Psoas muscle (tissue), 8 donors: Measurements from ENCODE around the gene TPP1. TPM values are rescaled to one million over a fixed set of nuclear protein-coding genes. Genes with fewer than 3 reads are reported as not detected.

ENCODE experiments used
- ATAC-seq, 4 donors: fragments of 200-7000 bp; cut with Tn5 transposase; one replicate each; pipeline ENCODE4 v1.9.1; 2020; ENCODE audit warnings: moderate library complexity in 3 of 4, mild to moderate bottlenecking in 2 of 4
- DNase-seq, 2 donors: peaks; one replicate each; pipeline ENCODE4 v3.0.0-alpha.2; 2020
- H3K27ac ChIP-seq: fragments of 200-600 bp; one replicate; pipeline ENCODE4 v1.8.0; 2022
- H3K27me3 ChIP-seq, 3 donors: fragments of 200-600 bp in 1 of 3; one replicate each; pipeline versions ENCODE4 v1.6.1 to v1.8.0; 2013 to 2022; ENCODE audit warnings: low read length in 2 of 3, mild to moderate bottlenecking in 2 of 3, moderate library complexity in 1 of 3; ENCODE audit not compliant: insufficient read depth in 3 of 3
- H3K36me3 ChIP-seq, 2 donors: fragments of 200-600 bp in 1 of 2; one replicate each; pipeline versions ENCODE4 v1.6.1 to v1.8.0; 2013 to 2022; ENCODE audit warnings: low read depth in 1 of 2, mild to moderate bottlenecking in 1 of 2, moderate library complexity in 1 of 2; ENCODE audit not compliant: insufficient read depth in 1 of 2
- H3K4me1 ChIP-seq: fragments of 200-600 bp; one replicate; pipeline ENCODE4 v1.8.0; 2022
- H3K4me3 ChIP-seq: fragments of 200-600 bp; one replicate; pipeline ENCODE4 v1.8.0; 2022; ENCODE audit warnings: mild to moderate bottlenecking
- H3K9me3 ChIP-seq: fragments of 200-600 bp; one replicate; pipeline ENCODE4 v1.8.0; 2022
- WGBS, 3 donors: extraction: QIAGEN DNeasy Blood & Tissue Kit; methylation state at CpG; one replicate each; pipeline versions ENCODE4 v1.1.6 to v1.1.7; 2013; 5-methylcytosine and 5-hydroxymethylcytosine counted together
- intact Hi-C, 2 donors: fragments of 100-400 bp; cut with DNase I; formaldehyde crosslinking; loops; one replicate each; pipeline versions ENCODE4 v1.11.0 to v1.14.2; 2022
- polyA plus RNA-seq, 3 donors: library from polyadenylated mRNA; stranded (reverse); fragments of 200-250 nt; gene quantifications; one replicate each; pipeline ENCODE4 v1.2.3, GENCODE V29; 2013
- total RNA-seq, 4 donors: library from RNA; stranded (reverse); fragmentation: NEBNext Ultra II Directional in 2 of 4; extraction: Animal tissue kit (Norgen Biotek cat#: 25700) in 2 of 4; gene quantifications; one replicate each; pipeline versions ENCODE4 v1.2.1 to v1.2.4, GENCODE V29; 2021 to 2023
- TF ChIP-seq, protein P1 (sequence below): fragments of 200-600 bp; IDR thresholded peaks from one replicate; pipeline ENCODE4 v1.8.0; 2022; ENCODE audit warnings: antibody characterized with exemption
- donor health status: healthy with polysubstance abuse.
- donor health status: DM: no; HTN: no; CAD: no; lungs with moderate emphysema.
- donor health status: Bipolar disorder and iron deficiency.
- donor health status: healthy.
- donor health status: DM: yes; HTN: yes; CAD: no.
- donor health status: DM: no; HTN: no; CAD: no.
- donor health status: DM: no; HTN: no; CAD: no.
- donor health status: DM: yes; HTN: yes; CAD: no.

TPP1 gene
- total and polyA plus RNA-seq, 7 donors = 11.8 to 50.2 (median 30.0) TPM

DNA sequence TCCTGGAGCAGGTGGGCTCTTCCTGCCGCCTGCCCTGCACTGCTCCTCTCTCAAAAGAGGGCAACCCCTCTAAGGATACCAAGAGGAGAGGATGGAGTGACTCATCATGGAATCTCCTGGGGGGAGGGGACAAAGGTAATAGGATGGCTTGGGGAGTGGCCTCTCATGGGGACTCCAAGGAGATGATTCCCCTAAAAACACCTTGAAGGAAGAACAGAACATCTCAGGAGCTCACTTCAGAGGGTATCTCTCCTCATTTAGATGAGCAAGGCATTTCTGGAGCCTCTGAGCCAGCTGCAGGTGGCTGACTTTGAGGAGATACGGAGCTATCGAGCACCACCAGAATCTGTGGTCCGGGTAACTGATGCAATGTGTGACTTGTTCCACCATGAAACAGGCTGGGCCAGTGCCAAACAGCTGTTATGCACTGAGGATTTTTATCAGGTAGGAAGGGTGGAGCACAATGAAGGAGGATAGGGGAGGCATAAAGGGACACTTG, 56.1 kb downstream of the TPP1 start:
- H3K4me3 ChIP-seq = no peak overlapping the region
- TF ChIP-seq, protein P1, sequence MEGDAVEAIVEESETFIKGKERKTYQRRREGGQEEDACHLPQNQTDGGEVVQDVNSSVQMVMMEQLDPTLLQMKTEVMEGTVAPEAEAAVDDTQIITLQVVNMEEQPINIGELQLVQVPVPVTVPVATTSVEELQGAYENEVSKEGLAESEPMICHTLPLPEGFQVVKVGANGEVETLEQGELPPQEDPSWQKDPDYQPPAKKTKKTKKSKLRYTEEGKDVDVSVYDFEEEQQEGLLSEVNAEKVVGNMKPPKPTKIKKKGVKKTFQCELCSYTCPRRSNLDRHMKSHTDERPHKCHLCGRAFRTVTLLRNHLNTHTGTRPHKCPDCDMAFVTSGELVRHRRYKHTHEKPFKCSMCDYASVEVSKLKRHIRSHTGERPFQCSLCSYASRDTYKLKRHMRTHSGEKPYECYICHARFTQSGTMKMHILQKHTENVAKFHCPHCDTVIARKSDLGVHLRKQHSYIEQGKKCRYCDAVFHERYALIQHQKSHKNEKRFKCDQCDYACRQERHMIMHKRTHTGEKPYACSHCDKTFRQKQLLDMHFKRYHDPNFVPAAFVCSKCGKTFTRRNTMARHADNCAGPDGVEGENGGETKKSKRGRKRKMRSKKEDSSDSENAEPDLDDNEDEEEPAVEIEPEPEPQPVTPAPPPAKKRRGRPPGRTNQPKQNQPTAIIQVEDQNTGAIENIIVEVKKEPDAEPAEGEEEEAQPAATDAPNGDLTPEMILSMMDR = no peak
- no peak for DNase-seq
- no peaks in the 10 kb centered on the region for H3K27me3 ChIP-seq
- WGBS, 3 donors = 85 to 89% (median 85%) methylated on average over 4 of the region's 4 CpGs
- ATAC-seq = no peak
- peaks cover 0 to 21% of the 10 kb centered on the region in 2 donors for H3K36me3 ChIP-seq
- intact Hi-C loops = no loop called here
- peaks cover 32% of the 10 kb centered on the region for H3K4me1 ChIP-seq
- no peaks in the 10 kb centered on the region for H3K9me3 ChIP-seq
- no peak overlapping the region for H3K27ac ChIP-seq

Other genes with a start within 250 kb of the TPP1 start
- 10 to 100 TPM; 37.6 to 57.4 (median 39.1) TPM for gene SMPD1, start 228.9 kb downstream of the TPP1 start, total RNA-seq
- 10 to 100 TPM; 32.7 to 50.9 (median 33.6) TPM for gene SMPD1, start 228.9 kb downstream of the TPP1 start, polyA plus RNA-seq
- 10 to 100 TPM; 36.5 to 53.9 (median 43.0) TPM for gene APBB1, start 200.3 kb downstream of the TPP1 start, total RNA-seq
- 10 to 100 TPM; 39.5 to 49.5 (median 42.5) TPM for gene APBB1, start 200.3 kb downstream of the TPP1 start, polyA plus RNA-seq
- under 1 TPM in 3 of 4 donors, not detected in 1; 0.34 to 0.75 (median 0.36) TPM for gene HPX, start 178.4 kb downstream of the TPP1 start, total RNA-seq
- under 1 TPM; 0.04 to 0.38 (median 0.16) TPM for gene HPX, start 178.4 kb downstream of the TPP1 start, polyA plus RNA-seq
- 10 to 100 TPM in 3 of 4 donors, 1 to 10 TPM in 1; 9.6 to 15.3 (median 12.7) TPM for gene TRIM3, start 145.5 kb downstream of the TPP1 start, total RNA-seq
- 10 to 100 TPM; 11.5 to 12.5 (median 12.2) TPM for gene TRIM3, start 145.5 kb downstream of the TPP1 start, polyA plus RNA-seq
- 10 to 100 TPM in 3 of 4 donors, 1 to 10 TPM in 1; 8.4 to 25.5 (median 15.5) TPM for gene ARFIP2, start 138.1 kb downstream of the TPP1 start, total RNA-seq
- gene ARFIP2, start 138.1 kb downstream of the TPP1 start, polyA plus RNA-seq = 10 to 100 TPM; 19.4 to 31.3 (median 21.0) TPM
- gene TIMM10B, start 137.9 kb downstream of the TPP1 start, total RNA-seq = 10 to 100 TPM; 12.5 to 25.2 (median 16.1) TPM
- 10 to 100 TPM; 13.1 to 32.8 (median 24.7) TPM for gene TIMM10B, start 137.9 kb downstream of the TPP1 start, polyA plus RNA-seq
- gene DNHD1, start 122.1 kb downstream of the TPP1 start, total RNA-seq = 1 to 10 TPM; 3.1 to 7.8 (median 3.5) TPM
- gene DNHD1, start 122.1 kb downstream of the TPP1 start, polyA plus RNA-seq = 1 to 10 TPM; 2.0 to 9.0 (median 3.4) TPM
- gene RRP8, start 15.8 kb downstream of the TPP1 start, total RNA-seq = 10 to 100 TPM; 11.6 to 18.6 (median 15.5) TPM
- gene RRP8, start 15.8 kb downstream of the TPP1 start, polyA plus RNA-seq = 10 to 100 TPM; 18.4 to 34.0 (median 26.1) TPM
- 10 to 100 TPM; 68.3 to 96.6 (median 84.3) TPM for gene ILK, start 15.6 kb downstream of the TPP1 start, total RNA-seq
- gene ILK, start 15.6 kb downstream of the TPP1 start, polyA plus RNA-seq = 100 to 1,000 TPM in 2 of 3 donors, 10 to 100 TPM in 1; 75.8 to 173 (median 104) TPM
- 100 to 1,000 TPM in 2 of 4 donors, 10 to 100 TPM in 2; 70.4 to 119 (median 99.5) TPM for gene TAF10, start 7.2 kb downstream of the TPP1 start, total RNA-seq
- 10 to 100 TPM; 67.0 to 80.3 (median 67.1) TPM for gene TAF10, start 7.2 kb downstream of the TPP1 start, polyA plus RNA-seq
- gene DCHS1, start 36.4 kb upstream of the TPP1 start, total RNA-seq = 1 to 10 TPM; 3.2 to 7.2 (median 5.4) TPM
- gene DCHS1, start 36.4 kb upstream of the TPP1 start, polyA plus RNA-seq = 1 to 10 TPM in 2 of 3 donors, under 1 TPM in 1; 0.98 to 1.7 (median 1.1) TPM
- 10 to 100 TPM; 27.2 to 44.8 (median 38.8) TPM for gene MRPL17, start 63.9 kb upstream of the TPP1 start, total RNA-seq
- 10 to 100 TPM; 43.0 to 95.6 (median 47.0) TPM for gene MRPL17, start 63.9 kb upstream of the TPP1 start, polyA plus RNA-seq
- not detected for gene OR2AG2, start 152.6 kb upstream of the TPP1 start, total RNA-seq
- under 1 TPM in 1 of 3 donors, not detected in 2; 0.01 TPM for gene OR2AG2, start 152.6 kb upstream of the TPP1 start, polyA plus RNA-seq
- not detected for gene OR2AG1, start 163.6 kb upstream of the TPP1 start, total RNA-seq
- gene OR2AG1, start 163.6 kb upstream of the TPP1 start, polyA plus RNA-seq = not detected
- not detected for gene OR6A2, start 180.3 kb upstream of the TPP1 start, total RNA-seq
- not detected for gene OR6A2, start 180.3 kb upstream of the TPP1 start, polyA plus RNA-seq
- not detected for gene OR10A5, start 226.3 kb upstream of the TPP1 start, total RNA-seq
- gene OR10A5, start 226.3 kb upstream of the TPP1 start, polyA plus RNA-seq = not detected
- not detected for gene OR10A2, start 243.6 kb upstream of the TPP1 start, total RNA-seq
- not detected for gene OR10A2, start 243.6 kb upstream of the TPP1 start, polyA plus RNA-seq